SIG-M5 (cell line): ENCODE measurements around the gene DET1.
"Not testable (repeated sequence)": the region's sequence is repeated elsewhere in the genome, so short reads cannot be mapped to it uniquely, and the experiment has no call there.

Experiments
- DNase-seq: peaks from one replicate; lab custom pipeline; 2025; lab: John Stamatoyannopoulos, UW

Gene DET1

GRCh38 chr15:88497109-88497765 is 49.2 kb downstream of the DET1 start:
- no peak for DNase-seq

- DNase-seq, result no peak
These were observed 52.6 kb downstream of the DET1 start for GRCh38 chr15:88493844-88494243.

- no peak for DNase-seq
These were observed 55.3 kb downstream of the DET1 start for GRCh38 chr15:88491158-88491557.

DNA sequence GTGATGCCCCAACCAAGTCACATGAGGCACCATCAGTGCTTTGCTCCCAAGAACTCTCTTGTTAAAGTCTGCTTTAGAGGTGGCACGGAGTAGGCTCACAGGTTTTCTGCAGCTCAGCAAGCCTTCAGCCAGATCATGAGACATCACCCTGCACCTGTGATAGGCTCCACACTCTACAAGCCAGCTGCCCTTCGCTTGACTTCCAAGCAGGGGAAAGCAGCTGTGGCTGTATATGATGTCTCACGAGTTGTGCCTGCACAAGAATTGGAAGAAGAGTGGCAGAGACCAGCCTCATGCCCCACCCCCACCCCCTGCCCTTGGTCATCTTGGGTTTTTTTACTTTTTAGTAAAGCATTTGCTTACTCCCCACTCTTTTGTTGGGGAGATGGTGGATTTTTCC is 56.4 kb downstream of the DET1 start:
- no peak for DNase-seq

GRCh38 chr15:88489321-88489720 is 57.2 kb downstream of the DET1 start:
- no peak for DNase-seq

DNA sequence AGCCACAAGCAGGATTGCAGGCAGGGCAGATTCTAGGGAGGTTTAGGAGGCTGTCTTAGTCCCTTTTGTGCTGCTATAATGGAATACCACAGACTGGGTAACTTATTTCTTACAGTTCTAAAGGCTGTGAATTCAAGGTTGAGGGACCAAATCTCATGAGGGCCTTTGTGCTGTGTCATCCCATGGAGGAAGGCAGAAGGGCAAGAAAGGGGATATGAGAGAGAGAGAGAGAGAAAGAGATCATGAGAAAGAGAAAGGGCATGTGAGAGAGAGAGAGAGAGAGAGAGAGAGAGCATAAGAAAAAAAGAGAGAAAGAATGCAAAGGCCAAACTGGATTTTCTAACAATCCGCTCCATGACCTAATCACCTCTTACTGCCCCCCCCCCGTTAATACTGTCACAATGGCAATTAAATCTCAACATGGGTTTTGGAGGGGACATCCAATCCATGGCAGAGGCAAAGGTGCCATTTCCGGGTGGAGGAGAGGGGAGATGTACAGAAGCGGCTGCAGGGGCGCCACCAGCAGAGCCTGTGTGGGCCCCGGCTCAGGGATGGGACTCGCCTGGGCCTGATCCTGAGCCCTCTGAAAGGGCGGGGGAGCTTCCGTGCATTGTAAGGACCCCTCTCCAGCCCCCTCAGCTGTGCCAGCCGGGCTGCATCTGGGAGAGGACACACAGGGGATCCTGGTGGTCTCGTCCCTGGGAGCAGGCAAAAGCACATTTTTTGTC is 58.5 kb downstream of the DET1 start:
- DNase-seq, result no peak

DNA sequence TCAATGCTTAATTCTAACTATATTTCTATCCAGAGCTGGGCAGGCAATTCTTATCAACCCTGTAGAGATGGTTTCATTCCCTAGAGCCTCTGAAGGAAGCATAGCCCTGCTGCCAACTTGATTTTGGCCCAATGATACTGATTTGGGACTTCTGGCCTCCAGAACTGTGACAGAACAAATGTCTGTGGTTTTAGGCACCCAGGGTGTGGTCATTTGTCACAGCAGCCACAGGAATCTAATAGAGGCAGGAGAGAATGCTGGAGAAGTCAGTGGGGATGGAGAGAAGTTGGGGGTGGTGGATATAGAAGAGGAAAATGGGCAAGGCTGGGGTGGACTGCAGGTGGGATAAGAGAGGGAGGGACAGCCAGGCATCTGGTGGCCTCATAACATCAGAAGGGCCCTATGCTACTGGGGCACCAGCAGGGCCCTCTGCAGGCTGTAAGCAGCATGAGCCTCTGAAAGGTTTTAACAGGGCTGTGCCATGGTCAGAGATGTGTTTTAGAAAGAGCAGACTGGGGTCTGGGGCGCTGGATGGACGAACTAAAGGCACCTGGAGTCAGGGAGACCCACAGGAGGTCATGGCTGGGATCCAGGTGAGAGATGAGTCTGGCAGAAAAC is 59.2 kb downstream of the DET1 start:
- no peak for DNase-seq

- no peak for DNase-seq
These were observed 61.7 kb downstream of the DET1 start for GRCh38 chr15:88484682-88485331.

GRCh38 chr15:88482263-88482662 is 64.2 kb downstream of the DET1 start:
- no peak for DNase-seq

- DNase-seq, result no peak
These were observed 65.5 kb downstream of the DET1 start for GRCh38 chr15:88480981-88481380.

DNA sequence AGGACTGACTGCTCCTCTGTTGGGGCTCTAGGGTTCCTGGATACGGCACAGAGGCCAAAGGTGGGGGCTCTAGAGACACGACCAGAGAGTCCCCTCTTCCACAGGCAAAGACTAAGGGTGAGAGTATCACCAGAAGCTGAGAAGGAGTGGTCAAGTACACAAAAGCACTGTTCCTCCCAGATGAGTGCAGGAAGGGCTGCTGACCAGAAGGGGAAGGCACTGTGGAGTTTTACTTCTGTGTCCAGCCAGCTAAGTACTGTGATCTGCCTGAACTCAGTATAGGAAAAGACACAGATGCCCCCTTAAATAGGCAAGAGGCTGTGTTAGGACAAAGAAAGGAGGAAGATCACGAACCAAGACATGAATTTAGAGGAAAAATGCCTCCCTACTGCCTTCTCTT is 67.3 kb downstream of the DET1 start:
- DNase-seq, result no peak

DNA sequence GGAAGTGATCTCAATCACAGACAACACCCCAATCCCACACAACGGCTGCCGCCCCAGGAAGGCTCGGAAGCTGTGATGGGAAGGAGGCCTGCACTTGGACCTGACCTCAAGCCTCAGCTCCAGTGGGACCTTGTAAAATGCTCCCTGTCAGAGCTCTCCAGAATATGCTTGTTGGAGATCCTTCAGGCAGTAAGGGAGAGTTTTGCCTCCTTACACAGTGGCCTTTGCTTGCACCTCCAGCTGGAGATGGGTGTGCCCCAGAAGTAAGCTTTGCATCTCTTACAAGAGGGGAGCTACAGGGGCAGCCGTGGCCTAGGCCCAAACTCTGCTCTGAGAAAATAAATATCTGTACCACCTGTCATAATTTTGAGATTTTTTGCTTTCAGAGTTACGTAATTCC is 68.6 kb downstream of the DET1 start:
- DNase-seq, result no peak

DNA sequence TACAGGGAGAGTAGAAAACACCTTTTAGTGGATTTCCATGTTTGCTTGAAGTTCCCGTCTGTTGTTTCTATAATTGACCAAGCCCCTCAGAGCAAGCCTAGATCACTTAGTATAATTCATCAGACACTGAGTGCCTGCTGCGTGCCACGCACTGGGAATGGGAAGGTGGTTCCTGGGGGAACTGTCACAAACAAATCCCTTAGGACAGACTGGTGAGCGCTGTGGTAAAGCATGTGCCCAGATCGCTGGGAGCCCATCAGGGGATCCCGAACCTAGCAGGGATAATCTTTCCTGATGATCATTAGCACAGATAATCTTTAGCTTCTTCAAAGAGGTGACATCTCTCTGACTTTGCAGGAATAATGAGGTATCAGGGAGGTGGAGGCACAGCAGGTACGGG is 69.4 kb downstream of the DET1 start:
- no peak for DNase-seq

DNA sequence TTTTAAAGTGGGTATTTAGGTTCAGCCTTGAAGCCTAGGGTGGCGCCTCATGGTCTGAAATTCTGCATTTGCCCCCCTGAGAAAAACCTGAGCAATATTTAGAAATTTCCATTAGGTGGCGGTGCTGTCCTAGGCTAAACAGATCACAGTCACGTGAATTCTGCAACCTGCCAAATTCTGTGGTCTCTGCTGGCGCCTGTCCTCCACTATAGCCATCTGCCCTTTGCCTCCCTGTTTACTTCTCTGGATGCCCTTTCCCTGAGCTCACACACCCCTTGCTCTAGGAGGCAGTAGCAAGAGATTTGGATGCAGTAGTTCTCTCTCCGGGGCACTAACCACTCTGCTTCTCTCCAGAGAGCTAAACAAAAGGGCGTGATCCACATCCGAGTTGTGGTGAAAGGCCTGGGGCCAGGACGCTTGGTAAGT is 69.8 kb downstream of the DET1 start:
- DNase-seq, result no peak

DNA sequence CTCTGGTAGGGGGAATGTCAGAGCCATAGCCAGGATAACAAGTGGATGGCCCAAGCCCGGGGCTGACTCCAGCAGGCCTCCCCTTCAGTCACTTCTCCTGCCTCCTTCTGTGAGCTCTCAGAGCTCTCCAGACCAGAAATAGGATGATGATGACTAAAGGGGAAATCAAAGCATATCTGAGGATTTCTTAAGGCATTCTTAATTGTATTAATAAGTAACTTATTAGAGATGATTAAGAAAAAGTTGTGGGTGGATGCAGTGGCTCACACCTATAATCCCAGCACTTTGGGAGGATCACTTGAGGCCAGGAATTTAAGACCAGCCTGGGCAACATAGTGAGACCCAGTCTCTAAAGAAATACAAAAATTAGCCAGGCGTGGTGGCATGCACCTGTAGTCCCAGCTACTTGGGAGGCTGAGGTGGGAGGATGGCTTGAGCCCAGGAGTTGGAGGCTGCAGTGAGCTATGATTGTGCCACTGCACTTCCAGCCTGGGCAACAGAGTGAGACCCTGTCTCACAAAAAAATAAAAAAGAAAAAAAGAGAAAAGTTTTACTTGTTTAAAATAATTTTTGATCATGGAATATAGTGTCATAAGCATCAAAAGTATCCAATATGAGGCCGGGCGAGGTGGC is 72.7 kb downstream of the DET1 start:
- not testable (repeated sequence) for DNase-seq

DNA sequence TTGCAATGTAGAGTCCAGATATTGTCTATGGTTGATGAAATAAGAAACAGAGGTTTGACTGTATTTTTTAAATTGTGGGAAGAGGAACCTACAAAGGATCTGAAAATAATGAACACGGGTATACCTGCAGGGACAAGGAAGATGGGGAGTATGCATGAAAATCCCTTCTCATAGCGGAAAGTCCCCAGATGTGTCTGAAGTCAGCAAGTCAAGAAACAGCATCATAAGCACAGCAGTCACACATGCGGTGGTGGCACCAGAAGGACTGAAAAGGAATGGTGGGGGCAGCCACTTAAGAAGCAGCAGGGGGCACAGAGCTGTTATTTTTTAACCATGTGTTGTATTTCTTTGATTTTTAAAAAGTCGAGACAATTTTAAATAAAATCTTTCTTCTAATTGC is 74.3 kb downstream of the DET1 start:
- DNase-seq, result no peak

GRCh38 chr15:88470625-88471372 is 75.7 kb downstream of the DET1 start:
- no peak for DNase-seq

GRCh38 chr15:88469321-88469720 is 77.2 kb downstream of the DET1 start:
- no peak for DNase-seq

- DNase-seq, result not testable (repeated sequence)
These were observed 77.8 kb downstream of the DET1 start for GRCh38 chr15:88468721-88469120.

DNA sequence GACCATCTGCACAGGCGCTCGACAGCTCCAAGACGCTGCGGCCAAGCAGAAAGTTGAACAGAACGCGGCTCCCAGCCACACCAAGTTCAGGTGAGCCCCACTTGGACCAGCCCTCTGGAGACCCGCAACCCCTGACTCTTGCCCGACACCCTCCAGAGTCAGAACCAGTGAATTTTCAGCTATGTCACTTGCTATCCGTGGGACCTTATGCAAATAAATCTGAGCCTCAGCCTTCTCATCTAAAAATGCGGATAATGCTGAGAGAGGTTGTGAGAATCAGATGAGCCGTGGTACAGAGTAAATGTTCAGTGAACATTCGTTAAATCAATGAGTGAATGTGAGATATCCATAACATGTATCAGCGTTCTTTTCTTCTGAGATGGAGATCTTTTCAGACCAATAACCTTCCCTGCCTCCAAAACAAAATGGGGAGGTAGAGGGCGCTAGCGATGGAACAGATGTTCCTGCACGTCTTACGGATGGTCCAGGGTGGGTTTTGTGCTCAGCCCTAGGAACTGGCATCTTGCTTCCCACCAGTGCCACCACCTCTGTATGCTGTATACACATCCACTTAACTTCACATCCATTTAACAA is 78.4 kb downstream of the DET1 start:
- DNase-seq, result no peak
